ENCODE results near the gene DTWD2.
"Not testable (repeated sequence)": the region's sequence is repeated elsewhere in the genome, so short reads cannot be mapped to it uniquely, and the experiment has no call there.

The DTWD2 gene, protein sequence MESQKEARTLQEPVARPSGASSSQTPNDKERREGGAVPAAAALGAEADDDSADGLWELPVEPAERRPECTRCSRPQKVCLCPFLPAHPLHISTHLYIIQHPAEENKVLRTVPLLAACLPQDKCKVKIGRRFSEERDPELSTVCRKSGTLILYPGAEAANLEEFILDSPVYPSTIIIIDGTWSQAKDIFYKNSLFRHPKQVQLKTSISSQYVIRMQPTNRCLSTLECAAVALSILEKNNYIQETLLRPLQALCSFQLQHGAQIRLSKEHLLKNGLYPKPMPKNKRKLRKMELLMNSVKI

DNA sequence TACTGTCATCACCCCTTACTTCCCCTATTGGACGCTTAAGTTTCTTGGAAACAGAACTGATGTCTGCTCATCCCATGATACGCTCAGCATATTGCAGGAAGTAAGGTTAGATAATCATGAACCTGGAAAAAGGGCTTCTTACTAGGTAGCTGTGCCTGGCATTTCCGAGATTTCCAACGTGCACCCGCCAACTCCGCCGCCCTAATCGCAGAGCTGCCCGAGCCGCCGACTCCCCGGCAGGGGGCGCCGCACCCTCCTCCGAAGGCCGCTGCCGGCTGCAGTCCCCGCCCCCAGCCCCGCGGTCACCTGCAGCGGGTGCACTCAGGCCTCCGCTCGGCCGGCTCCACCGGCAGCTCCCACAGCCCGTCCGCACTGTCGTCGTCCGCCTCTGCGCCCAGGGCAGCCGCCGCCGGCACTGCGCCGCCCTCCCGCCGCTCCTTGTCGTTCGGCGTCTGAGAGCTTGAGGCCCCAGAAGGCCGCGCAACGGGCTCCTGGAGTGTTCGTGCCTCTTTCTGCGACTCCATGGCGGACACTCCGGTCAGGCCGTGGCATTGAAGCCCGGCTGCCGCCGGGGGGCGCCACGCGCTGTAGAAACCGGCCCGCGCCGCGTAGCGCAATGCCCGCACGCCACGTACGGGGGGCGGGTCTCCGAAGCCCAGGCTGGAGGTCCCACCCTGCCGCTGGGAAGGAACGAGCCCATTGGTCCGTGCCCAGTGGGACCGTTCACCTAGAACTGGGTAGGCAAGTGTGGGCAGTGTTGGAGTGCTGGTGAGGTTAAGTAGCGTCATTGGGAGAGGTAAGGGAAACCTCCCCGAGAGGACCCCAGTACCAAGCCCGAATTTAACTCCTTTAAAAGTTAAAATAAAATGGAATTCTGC, at the start of gene DTWD2:
DTWD2 (minus strand) TSS at position 560 of the 878 bp plus-strand sequence; CDS start at position 524, 36 bp downstream.
- DNase-seq = peak; percentile 91

DNA sequence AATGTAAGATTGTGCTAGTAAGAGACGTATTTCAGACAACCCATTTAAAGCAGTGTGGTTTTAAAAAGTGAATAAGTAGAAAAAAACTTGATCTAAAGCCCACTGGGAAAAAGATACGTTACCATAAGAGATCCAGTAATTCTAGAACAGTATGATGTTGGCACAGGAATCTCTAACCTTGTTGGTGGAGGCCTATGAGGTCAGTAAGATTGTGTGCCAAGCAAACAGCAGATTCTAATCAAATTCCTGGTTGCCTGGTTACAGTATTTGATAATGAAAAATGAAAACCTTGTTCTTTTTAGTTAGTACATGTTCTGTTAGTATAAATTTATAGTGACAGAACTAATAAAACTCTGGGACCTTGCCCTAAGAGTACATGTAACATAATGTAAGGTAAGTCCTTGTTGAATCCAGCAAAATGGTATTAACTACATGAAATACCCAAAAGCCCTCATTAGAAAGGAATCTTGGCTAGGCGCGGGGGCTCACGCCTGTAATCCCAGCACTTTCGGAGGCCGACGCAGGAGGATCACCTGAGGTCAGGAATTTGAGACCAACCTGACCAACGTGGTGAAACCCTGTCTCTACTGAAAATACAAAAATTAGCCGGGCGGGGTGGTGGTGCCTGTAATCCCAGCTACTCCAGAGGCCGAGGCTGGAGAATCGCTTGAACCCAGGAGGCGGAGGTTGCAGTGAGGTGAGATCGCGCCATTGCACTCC, 49.3 kb upstream of the DTWD2 start:
- DNase-seq = peak; percentile 33

DNA sequence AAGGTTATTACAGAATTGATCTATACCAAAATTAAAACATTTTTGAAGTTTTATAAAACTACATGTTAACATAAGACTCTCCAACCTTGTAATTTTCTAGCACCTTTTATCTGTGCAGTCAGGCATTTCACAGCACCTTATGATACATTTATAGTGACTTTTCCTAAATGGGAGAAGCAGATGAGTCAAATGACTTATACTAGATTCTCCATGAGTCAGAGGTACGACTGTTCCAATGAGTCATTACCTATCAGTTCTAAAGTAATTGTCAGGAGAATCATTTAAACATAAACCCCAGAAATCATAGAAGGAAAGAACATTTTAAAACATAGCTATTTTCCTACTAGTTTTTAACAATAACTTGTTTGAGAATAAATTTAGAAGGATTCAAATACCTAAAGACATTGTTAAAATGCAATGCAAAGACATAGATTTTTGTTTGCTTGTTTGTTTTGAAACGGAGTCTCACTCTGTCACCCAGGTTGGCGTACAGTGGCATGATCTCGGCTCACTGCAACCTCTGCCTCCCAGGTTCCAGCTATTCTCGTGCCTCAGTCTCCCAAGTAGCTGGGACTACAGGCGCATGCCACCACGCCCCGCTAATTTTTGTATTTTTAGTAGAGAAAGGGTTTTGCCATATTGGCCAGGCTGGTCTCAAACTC, 47.9 kb upstream of the DTWD2 start:
- peak; percentile 77 for DNase-seq

DNA sequence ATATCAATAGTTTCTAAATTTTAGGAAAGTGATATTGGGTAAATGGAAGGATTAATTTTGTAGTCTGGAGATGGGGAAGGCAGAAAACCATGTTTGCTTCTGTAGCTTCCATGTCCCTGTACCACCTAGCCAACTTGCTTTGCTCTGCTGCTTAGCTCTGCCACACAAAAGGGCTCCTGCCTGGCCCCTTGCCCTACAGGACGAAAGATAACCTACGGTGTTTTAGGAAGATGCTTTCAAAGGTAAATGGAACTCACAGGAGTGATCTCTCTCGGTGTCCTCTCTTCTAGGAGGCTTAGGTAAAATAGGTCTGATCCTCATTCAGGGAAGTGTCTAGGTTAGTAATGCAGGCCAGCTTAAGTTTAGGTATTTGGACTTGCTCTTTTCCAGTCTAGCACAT, 44.8 kb upstream of the DTWD2 start:
- DNase-seq = no peak

DNA sequence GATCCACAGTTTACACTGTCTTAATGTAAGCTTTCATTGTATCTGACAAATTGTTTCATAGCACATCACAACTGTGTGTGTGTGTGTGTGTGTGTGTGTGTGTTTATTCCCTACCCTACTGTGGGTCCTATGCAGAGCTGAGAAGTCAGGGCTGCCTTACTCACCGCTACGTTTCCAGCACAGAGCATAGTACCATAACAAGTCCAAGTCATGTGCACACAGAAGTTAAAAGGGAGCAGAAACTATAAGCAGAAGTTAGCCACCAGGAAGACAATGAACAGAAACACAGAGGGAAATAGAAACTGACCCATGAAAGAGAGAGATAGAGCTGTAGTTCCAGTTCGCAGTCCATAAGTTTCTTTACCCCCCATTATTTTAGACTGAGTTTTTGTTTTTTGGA, 44.3 kb upstream of the DTWD2 start:
- DNase-seq = no peak

DNA sequence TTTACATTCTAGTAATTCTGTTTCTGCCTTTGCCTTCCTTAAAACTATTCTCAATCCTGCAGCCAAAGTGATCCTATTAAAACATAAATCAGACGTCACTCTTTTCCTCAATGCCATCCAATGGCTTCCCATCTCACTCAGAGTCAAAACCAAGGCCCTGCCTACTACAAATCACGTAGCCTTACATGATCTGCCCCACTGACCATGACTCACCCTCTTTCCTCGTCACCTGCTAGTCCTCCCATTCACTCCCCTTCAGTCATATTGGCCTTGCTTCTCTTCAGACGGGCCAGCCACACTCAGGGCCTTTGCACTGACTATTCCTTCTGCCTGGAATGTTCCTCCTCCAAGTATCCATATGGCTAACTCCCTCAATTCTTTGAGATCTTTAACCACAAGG, 43.6 kb upstream of the DTWD2 start:
- no peak for DNase-seq

DNA sequence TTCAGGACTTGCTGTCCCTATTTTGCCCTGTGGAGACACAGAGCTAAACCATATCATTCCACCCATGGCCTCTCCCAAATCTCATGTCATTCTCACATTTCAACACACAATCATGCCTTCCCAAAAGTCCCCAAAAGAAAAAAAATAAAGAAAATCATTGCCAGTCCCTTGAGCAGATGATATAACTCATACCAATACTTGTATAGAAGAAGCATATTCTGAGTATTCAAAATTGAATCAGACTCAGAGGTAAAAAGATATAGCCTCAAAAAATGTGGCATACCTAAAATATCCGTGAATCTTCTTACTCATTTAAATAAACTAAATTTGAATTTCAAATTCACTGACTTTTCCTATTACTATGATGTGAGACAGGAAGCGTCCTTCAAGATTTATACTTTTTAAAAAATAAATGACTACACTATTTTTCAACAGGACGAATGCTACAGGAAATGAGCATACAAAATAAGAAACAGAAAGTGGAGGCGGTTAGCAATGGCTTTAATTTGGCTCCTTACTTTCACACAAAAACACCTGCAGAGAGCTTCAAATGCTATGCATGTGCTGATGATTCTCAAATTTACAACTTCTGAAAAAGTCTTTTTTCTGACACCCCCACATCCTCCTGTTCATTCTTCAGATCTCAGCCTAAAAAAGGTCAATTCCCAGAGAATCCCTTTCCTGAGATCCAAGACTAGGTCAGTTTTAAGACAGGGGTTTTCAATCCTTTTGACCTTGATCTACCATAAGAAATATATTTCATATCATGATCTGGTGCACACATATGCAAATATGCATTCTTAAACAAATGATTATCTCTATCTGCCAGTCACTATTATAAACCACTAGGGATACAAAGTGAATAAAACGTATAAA, 42.9 kb upstream of the DTWD2 start:
- DNase-seq = no peak

DNA sequence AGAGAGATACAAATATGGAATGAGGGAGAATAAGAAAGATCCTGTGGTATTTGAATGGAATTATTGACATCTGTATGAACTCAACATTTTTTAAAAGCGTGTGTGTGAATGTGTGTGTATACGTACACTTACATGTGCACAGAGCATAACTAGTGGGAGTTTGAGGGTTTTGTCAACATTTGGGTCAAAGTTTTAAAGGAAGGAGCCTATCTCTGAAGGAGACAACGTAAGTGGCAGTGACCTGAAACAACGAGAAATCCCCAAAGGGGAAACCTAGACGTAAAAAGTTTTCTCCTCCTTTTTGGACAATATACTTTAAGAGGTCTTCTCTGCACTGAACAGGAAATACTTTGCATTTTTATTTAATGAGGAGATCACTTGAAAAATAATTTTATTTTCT, 40.2 kb upstream of the DTWD2 start:
- peak; percentile 21 for DNase-seq

DNA sequence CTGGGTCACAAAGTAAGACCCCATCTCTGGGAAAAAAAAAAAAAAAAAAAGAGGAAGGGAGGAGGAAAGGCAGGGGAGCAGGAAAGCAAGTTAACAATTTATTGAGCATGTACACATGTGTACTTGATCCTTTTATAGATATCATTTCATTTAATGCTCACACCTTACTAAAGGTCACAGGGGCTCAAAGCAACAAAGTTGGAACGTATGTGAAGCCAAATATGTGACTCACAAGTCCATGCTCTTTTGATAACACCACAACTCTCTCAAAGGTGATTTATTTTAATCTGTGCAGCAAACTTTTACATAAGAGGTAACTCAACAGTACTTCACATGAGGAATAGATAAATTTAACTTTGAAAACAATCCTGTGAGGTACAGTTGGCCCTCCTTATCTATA, 34.4 kb upstream of the DTWD2 start:
- no peak for DNase-seq

DNA sequence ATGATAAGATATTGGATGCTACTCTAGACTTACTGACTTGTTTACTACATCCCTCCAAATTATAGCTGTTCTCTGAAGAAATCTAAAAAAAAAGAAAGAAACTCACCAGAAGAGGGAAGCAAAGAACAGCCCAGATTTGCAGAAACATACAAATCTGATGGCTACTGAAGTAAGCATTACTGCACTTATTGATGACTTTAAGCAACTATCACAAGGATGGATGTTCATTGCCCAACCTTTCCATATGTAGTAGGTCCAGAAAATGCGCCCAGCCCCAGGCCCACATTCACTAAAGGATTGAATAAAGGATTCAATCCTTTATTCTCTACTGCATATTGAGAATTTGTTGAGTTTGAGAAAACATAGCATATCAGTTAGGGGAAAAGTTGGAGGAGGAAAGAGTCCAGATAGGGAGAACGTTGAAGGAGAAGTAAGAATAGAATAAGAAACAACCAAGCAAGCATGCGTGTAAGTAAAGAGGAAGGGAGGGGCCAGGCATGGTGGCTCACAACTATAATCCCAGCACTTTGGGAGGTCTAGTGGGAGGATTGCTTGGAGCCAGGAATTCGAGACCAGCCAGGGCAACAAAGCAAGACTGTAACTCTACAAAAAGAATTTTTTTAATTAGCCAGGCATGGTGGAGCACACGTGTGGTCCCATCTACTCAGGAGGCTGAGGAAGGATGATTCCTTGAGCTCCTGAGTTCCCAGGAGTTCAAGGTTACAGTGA, 33.8 kb upstream of the DTWD2 start:
- DNase-seq = peak; percentile 36

DNA sequence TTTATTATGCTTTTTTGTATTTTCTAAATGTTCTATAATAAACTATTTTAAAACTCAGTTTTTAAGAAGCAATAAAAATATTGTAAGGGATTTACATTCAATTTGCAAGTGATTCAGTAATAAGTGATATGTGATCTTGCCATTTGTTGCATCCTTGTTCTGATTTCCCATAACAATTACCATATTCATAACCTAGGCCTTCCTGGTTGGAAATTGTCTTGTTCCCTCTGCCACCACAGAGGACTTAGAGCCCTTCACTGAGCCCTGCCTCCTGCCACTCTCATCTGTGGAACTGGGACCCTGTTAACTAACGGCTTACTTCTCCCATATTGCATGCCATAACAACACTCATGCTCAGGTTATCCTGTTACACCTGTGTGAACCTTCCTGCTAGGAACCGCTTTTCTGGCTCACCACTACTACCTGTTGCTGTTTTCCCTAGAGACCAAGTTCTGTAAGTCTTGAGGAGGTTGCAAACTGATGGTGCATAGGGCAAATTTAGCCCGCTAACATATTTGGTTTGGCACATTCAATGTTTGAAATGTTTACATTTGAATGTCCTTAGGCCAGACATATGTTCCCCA, 32.9 kb upstream of the DTWD2 start:
- DNase-seq = no peak

DNA sequence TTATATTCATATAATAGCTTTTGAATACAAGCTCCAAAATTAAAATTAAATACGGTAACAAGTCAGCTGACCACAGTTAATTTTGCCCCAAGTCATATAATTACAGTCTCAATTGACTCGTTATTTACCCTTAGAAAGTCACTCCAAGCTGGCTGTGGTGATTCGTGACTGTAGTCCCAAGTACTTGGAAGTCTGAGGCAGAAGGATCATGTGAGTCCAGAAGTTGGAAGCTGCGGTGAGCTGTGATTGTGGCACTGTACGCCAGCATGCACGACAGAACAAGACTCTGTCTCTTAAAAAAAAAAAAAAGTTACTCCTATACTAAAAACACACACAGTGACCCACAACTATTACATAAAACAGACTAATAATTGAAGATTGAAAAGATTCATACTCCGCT, 31.6 kb upstream of the DTWD2 start:
- no peak for DNase-seq

DNA sequence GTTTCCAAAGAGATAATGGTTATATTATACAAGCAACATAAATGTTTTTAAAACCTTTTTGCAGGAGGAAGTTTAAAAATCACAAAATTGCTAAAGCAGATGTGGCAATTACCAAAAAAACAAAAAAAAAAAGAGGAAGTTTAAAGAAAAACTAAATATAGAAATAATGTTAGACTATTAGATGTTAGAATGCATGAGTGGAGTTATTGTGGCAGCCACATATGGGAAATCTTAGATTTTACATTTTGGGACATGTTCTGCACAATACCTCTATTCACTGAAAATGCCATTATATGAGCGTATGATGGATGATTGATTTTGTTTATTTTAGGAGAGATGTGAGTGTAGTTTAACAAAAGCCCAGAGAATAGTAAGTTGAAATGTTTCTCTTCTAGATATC, 31.2 kb upstream of the DTWD2 start:
- no peak for DNase-seq

DNA sequence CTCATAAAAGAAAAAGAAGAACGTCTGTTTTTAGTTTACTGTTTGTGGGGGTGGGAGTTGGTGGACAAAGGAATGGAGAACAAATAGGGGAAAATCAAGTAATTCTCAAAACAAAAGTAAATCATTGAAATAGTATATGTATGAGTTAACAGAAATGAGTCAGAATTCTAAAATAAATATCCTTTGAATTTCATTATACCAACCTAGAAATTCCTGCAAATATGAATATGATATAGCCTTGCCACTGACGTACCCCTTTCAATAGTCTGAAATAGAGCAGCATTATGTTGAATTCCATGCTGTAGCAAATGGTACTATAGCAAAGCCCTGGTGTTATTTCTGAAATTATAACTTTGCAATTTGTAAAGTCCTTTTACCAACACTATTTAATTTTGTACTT, 29.6 kb upstream of the DTWD2 start:
- DNase-seq = no peak

DNA sequence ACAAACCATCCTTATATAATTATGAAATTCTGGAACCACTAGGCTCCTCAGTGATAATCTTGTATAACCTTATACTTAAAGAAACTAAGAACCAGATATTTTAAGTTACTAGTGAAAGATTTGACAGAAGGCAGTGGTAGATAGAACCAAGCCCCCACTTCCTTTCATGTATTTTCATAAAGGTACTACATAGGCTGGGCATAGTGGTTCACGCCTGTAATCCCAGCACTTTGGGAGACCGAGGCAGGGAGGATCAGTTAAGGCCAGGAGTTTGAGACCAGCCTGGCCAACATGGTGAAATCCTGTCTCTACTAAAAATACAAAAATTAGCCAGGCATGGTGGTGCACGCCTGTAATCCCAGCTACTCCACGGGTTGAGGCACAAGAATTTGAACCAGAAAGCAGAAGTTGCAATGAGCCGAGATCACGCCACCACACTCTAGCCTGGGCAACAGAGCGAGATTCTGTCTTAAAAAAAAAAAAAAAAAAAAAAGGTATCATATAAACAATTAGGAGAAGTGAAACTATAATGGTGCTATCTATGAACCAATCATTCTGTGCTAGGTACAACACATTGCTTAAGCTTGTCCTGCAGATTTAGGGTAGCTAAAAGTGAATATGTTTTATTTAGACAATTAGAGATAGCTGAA, 27.9 kb upstream of the DTWD2 start:
- DNase-seq = no peak

DNA sequence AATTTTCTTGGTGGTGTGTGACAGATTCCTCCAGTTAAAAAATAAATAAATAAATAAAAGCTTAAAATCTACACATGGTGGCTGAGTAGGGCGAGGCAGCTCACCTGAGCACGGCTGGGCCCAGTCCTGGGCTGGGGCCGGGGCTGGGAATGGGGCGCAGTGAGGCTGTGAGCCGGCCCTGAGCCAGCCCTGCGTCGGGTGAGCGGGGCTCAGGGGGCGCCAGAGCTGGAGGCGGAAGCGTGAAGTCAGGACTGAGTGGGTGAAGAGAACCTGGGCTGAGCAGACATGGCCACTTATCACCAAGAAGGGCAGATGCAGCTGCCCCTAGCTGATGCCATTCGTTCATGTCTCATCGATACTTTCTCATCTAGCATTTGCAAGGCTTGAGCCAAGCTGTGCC, 22.8 kb upstream of the DTWD2 start:
- no peak for DNase-seq

DNA sequence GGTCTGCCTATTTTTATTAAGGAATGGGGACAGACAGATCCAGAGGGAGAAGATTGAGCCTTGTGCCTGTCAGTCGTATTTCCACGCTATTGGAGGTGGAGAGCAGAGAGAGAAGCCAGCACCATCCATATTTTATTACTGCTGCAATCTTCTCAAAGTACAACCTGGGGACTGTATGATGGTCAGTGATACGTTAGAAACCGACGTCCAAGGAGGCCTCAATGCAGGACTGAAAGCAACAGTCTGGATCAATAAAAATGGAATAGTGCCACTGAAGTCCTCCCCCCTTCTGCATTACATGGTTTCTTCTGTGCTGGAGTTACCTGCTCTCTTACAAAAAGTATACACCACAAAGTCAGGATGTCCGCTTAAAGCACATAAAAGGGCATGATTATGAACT, 21.9 kb upstream of the DTWD2 start:
- DNase-seq = no peak

DNA sequence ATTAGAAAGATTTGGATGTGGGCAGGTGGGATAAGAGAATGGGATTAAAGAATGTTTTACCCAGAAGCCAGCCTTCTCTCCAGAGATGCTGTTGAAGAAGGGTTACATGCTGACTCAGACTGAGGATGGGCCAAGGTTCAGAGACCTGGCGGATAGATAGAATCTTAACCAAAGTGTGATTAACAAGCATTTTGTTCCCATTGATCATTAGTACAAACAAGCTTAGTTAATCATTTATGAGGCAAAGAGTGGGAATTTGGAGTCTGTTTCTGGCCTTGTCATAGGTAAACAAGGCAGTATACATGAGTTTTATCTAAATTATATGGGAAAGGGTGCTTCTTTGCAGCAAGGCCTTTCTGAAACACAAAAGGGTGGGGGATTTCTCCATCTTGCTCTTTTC, 20.8 kb upstream of the DTWD2 start:
- DNase-seq = no peak

DNA sequence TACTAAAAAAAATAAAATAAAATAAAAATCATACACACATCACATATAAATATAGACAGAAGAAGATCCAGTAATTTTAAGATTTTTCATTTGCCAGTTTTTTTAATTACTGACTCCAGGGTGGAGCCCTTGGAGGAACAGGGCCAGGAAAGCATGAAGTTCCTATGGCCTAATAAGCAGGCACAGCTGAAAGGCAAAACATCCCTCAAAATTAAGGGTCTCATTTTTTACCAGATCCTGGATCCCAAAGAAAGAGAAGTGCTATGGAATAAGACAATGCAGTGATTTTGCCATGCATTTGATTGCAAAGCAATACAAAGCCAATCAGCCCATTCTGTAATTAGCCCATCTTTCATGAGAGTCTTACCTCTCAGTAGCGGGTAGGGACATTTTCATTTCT, 11.3 kb upstream of the DTWD2 start:
- DNase-seq = no peak

DNA sequence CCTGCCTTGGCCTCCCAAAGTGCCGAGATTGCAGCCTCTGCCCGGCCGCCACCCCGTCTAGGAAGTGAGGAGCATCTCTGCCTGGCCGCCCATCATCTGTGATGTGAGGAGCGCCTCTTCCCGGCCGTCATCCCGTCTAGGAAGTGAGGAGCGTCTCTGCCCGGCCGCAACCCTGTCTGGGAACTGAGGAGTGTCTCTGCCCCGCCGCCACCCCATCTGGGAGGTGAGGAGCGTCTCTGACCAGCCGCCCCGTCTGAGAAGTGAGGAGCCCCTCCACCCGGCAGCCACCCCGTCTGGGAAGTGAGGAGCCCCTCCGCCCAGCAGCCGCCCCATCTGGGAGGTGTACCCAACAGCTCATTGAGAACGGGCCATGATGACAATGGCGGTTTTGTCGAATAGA, 10.5 kb upstream of the DTWD2 start:
- DNase-seq = not testable (repeated sequence)

DNA sequence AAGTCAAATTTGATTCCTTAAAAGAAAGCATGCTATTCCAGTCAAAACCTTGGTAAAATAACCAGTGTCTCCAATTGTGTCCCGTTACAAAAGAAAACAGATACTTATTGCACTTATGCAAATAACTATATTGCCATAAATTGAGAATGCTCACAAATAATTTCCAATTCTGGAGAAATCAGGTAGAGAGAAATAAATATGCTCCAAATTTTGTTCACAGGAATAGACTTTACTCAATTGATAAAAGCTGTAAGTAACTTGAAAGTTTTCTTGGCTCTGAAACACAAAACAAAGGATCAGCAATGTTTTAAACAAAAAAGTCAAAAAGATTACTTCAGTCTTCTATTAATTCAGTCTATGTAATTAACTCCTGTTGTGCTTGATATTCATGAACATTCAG, 7.8 kb upstream of the DTWD2 start:
- DNase-seq = no peak
